Gastroesophageal sphincter (tissue), 3 donors: ENCODE results near the gene GGCT.

Source experiments
- CTCF ChIP-seq, 4 experiments: fragments of 200-600 bp in 2 of 4; fragments of 450-650 bp in 2 of 4; sonication (generic) in 1 of 4; IDR thresholded peaks; one replicate each; pipeline ENCODE4 v1.5.1; 2017 to 2019; ENCODE audit warnings: antibody characterized with exemption in 4 of 4, mild to moderate bottlenecking in 2 of 4, moderate library complexity in 2 of 4
- EP300 ChIP-seq: sonication (generic); formaldehyde crosslinking; IDR thresholded peaks from one replicate; pipeline ENCODE4 v1.6.1; 2017; ENCODE audit warnings: antibody characterized with exemption, mild to moderate bottlenecking
- POLR2A ChIP-seq, 2 donors: fragments of 450-650 bp; IDR thresholded peaks; one replicate each; pipeline ENCODE4 v1.6.1; 2017; ENCODE audit warnings: antibody characterized with exemption in 2 of 2, mild to moderate bottlenecking in 2 of 2, moderate library complexity in 1 of 2

DNA sequence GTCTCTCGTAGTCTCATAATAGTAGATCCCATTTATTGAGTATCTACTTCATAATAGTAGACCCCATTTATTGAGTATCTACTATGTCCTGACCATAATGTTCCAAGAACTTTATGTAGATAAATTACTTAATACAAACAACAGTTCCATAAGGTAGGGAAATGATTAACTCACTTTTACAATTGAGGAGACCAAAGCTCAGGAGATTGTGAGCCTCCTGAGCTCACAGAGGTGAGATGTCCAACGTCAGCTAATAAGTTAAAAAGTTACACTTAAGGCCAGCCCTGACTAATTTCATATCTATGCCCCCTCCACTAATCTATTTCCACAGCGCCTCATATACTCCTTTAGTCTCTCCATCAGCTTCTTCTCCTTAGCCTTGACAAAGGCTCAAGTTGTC, 17.5 kb upstream of the GGCT start:
- no peak for TF ChIP-seq CTCF (IDR thresholded peaks at IDR 0.05)
- TF ChIP-seq EP300 = no peak
- no peak for TF ChIP-seq POLR2A (IDR thresholded peaks at IDR 0.05)
